ENCODE results near the gene LRRN2. TPM values are rescaled to one million over a fixed set of nuclear protein-coding genes. Genes with fewer than 3 reads are reported as not detected.
"Not testable (repeated sequence)": the region's sequence is repeated elsewhere in the genome, so short reads cannot be mapped to it uniquely, and the experiment has no call there.

The LRRN2 gene
- total RNA-seq, 2 donors from 2014 or later, result not detected

- not testable (repeated sequence) for DNase-seq; ATAC-seq; H3K36me3 Mint-ChIP-seq (ENCODE audit: low read depth); H3K4me3 Mint-ChIP-seq; H3K9me3 ChIP-seq (ENCODE audit: control insufficient read depth, low read length, poor library complexity, severe bottlenecking); H3K27ac Mint-ChIP-seq; H3K27me3 Mint-ChIP-seq
- H3K4me1 Mint-ChIP-seq, result peaks cover 14% of the 10 kb centered on the region
Measured at GRCh38 chr1:204570021-204570420, 115.5 kb downstream of the LRRN2 start.

- Mint-ChIP-seq H3K27ac (no peak overlapping the region), H3K27me3 (no peaks in the 10 kb centered on the region), H3K4me3 (no peak overlapping the region), H3K4me1 (peaks cover 19% of the 10 kb centered on the region), H3K36me3 (ENCODE audit: low read depth) (peaks cover 4% of the 10 kb centered on the region)
- no peak for DNase-seq
- no peak for ATAC-seq
- no peaks in the 10 kb centered on the region for H3K9me3 ChIP-seq (ENCODE audit: control insufficient read depth, low read length, poor library complexity, severe bottlenecking)
Measured at GRCh38 chr1:204569478-204569877, 116.1 kb downstream of the LRRN2 start.

- peaks cover 6% of the 10 kb centered on the region for H3K36me3 Mint-ChIP-seq (ENCODE audit: low read depth)
- no peaks in the 10 kb centered on the region for H3K27me3 Mint-ChIP-seq
- DNase-seq (no peak), ATAC-seq (no peak)
- no peaks in the 10 kb centered on the region for H3K9me3 ChIP-seq (ENCODE audit: control insufficient read depth, low read length, poor library complexity, severe bottlenecking)
- peaks cover 25% of the 10 kb centered on the region for H3K4me1 Mint-ChIP-seq
- H3K4me3 Mint-ChIP-seq, result no peak overlapping the region
- no peak overlapping the region for H3K27ac Mint-ChIP-seq
Measured at GRCh38 chr1:204568576-204569315, 116.8 kb downstream of the LRRN2 start.

Other genes starting within 250 kb of the LRRN2 start
- gene PIK3C2B, start 190.9 kb downstream of the LRRN2 start, total RNA-seq, result 10 to 100 TPM; 35.7 to 51.9 TPM
- 100 to 1,000 TPM; 205 to 225 TPM for gene MDM4, start 169.3 kb downstream of the LRRN2 start, total RNA-seq
- under 1 TPM in 1 of 2 donors, not detected in 1; 0.27 TPM for gene NFASC, start 185.1 kb upstream of the LRRN2 start, total RNA-seq